Measurements from ENCODE around the gene PPP1R15B.

The PPP1R15B gene

GRCh38 chr1:204442376-204443259, 31.0 kb upstream of the PPP1R15B start:
- Histone ChIP-seq H3K27me3 (replicated peaks) (no peaks in the 10 kb centered on the region), H3K36me3 (replicated peaks) (no peaks in the 10 kb centered on the region), H3K27ac (no peak overlapping the region), H3K4me3 (ENCODE audit: low read depth, low read length) (no peak overlapping the region)
- in situ Hi-C loops (cut with HindIII; ENCODE audit: low pct_ligation_motif_present, low sequenced_read_pairs) = no loop called here
- DNase-seq = no peak
- TF ChIP-seq, protein P1, sequence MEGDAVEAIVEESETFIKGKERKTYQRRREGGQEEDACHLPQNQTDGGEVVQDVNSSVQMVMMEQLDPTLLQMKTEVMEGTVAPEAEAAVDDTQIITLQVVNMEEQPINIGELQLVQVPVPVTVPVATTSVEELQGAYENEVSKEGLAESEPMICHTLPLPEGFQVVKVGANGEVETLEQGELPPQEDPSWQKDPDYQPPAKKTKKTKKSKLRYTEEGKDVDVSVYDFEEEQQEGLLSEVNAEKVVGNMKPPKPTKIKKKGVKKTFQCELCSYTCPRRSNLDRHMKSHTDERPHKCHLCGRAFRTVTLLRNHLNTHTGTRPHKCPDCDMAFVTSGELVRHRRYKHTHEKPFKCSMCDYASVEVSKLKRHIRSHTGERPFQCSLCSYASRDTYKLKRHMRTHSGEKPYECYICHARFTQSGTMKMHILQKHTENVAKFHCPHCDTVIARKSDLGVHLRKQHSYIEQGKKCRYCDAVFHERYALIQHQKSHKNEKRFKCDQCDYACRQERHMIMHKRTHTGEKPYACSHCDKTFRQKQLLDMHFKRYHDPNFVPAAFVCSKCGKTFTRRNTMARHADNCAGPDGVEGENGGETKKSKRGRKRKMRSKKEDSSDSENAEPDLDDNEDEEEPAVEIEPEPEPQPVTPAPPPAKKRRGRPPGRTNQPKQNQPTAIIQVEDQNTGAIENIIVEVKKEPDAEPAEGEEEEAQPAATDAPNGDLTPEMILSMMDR (IDR thresholded peaks at IDR 0.05; ENCODE audit: low read depth, low read length, missing control alignments) = no peak

GRCh38 chr1:204441558-204441957, 29.9 kb upstream of the PPP1R15B start:
- H3K27ac ChIP-seq = no peak overlapping the region
- DNase-seq = no peak
- H3K36me3 ChIP-seq (replicated peaks) = no peaks in the 10 kb centered on the region
- in situ Hi-C loops (cut with HindIII; ENCODE audit: low pct_ligation_motif_present, low sequenced_read_pairs) = no loop called here
- H3K4me3 ChIP-seq (ENCODE audit: low read depth, low read length) = no peak overlapping the region
- H3K27me3 ChIP-seq (replicated peaks) = no peaks in the 10 kb centered on the region
- TF ChIP-seq, protein P1 (IDR thresholded peaks at IDR 0.05; ENCODE audit: low read depth, low read length, missing control alignments) = no peak

GRCh38 chr1:204439621-204440375, 28.2 kb upstream of the PPP1R15B start:
- no peaks in the 10 kb centered on the region for H3K36me3 ChIP-seq (replicated peaks)
- in situ Hi-C loops (cut with HindIII; ENCODE audit: low pct_ligation_motif_present, low sequenced_read_pairs) = no loop called here

GRCh38 chr1:204438628-204439027, 27.0 kb upstream of the PPP1R15B start:
- peak; percentile 94 for DNase-seq
- TF ChIP-seq, protein P1 (IDR thresholded peaks at IDR 0.05; ENCODE audit: low read depth, low read length, missing control alignments) = no peak
- Histone ChIP-seq H3K27ac (no peak overlapping the region), H3K27me3 (replicated peaks) (no peaks in the 10 kb centered on the region), H3K4me3 (ENCODE audit: low read depth, low read length) (no peak overlapping the region), H3K36me3 (replicated peaks) (no peaks in the 10 kb centered on the region)
- in situ Hi-C loops (cut with HindIII; ENCODE audit: low pct_ligation_motif_present, low sequenced_read_pairs) = no loop called here

More at GRCh38 chr1:204439621-204440375, 28.2 kb upstream of the PPP1R15B start:
- no peaks in the 10 kb centered on the region for H3K27me3 ChIP-seq (replicated peaks)
- no peak for DNase-seq
- TF ChIP-seq, protein P1 (IDR thresholded peaks at IDR 0.05; ENCODE audit: low read depth, low read length, missing control alignments) = no peak
- H3K4me3 ChIP-seq (ENCODE audit: low read depth, low read length) = no peak overlapping the region
- no peak overlapping the region for H3K27ac ChIP-seq

- no peaks in the 10 kb centered on the region for H3K36me3 ChIP-seq (replicated peaks)
Observed at GRCh38 chr1:204437796-204438570, 26.4 kb upstream of the PPP1R15B start.

More at GRCh38 chr1:204437796-204438570, 26.4 kb upstream of the PPP1R15B start:
- in situ Hi-C loops (cut with HindIII; ENCODE audit: low pct_ligation_motif_present, low sequenced_read_pairs) = no loop called here
- Histone ChIP-seq H3K27ac (no peak overlapping the region), H3K4me3 (ENCODE audit: low read depth, low read length) (no peak overlapping the region), H3K27me3 (replicated peaks) (no peaks in the 10 kb centered on the region)
- TF ChIP-seq, protein P1 (IDR thresholded peaks at IDR 0.05; ENCODE audit: low read depth, low read length, missing control alignments) = no peak
- DNase-seq = no peak

Data from brain microvascular endothelial cell (primary cell).